Measurements from ENCODE around the gene LIPT2. TPM values are rescaled to one million over a fixed set of nuclear protein-coding genes. Genes with fewer than 3 reads are reported as not detected.

The LIPT2 gene
- total RNA-seq, 6 experiments from 2014 or later, result 0.63 to 2.0 (median 1.3) TPM

DNA sequence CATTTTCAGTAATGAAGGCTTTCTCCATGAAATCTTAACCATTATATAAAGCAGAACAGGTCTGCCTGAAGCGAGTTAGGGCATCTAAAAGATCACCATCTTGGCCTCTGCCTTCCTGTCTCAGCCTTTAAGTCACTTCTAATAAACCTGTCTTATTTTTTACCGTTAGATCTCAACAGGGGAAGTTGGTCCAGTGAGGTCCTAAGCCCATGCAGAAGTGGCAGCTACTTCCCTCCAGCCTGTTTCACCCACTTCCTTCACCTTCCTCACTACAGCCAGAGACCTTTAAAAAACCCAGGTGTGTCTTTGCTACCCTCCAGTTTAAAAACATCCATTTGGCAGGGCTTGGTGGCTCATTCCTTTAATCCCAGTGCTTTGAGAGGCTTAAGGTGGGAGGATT, 14.1 kb upstream of the LIPT2 start:
- Mint-ChIP-seq H3K9me3 (0 out of 2 replicates have a peak, but pooled peaks cover 4% of the 10 kb centered on the region), H3K36me3 (ENCODE audit: low read depth) (no peaks in the 10 kb centered on the region), H3K4me3 (no peak overlapping the region), H3K27ac (no peak overlapping the region), H3K27me3 (ENCODE audit: insufficient read depth) (peaks cover 22% of the 10 kb centered on the region), H3K4me1 (ENCODE audit: low read depth) (peaks cover 8% of the 10 kb centered on the region)
- TF ChIP-seq, protein P1, sequence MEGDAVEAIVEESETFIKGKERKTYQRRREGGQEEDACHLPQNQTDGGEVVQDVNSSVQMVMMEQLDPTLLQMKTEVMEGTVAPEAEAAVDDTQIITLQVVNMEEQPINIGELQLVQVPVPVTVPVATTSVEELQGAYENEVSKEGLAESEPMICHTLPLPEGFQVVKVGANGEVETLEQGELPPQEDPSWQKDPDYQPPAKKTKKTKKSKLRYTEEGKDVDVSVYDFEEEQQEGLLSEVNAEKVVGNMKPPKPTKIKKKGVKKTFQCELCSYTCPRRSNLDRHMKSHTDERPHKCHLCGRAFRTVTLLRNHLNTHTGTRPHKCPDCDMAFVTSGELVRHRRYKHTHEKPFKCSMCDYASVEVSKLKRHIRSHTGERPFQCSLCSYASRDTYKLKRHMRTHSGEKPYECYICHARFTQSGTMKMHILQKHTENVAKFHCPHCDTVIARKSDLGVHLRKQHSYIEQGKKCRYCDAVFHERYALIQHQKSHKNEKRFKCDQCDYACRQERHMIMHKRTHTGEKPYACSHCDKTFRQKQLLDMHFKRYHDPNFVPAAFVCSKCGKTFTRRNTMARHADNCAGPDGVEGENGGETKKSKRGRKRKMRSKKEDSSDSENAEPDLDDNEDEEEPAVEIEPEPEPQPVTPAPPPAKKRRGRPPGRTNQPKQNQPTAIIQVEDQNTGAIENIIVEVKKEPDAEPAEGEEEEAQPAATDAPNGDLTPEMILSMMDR (IDR thresholded peaks at IDR 0.05), result no peak
- DNase-seq, result no peak

DNA sequence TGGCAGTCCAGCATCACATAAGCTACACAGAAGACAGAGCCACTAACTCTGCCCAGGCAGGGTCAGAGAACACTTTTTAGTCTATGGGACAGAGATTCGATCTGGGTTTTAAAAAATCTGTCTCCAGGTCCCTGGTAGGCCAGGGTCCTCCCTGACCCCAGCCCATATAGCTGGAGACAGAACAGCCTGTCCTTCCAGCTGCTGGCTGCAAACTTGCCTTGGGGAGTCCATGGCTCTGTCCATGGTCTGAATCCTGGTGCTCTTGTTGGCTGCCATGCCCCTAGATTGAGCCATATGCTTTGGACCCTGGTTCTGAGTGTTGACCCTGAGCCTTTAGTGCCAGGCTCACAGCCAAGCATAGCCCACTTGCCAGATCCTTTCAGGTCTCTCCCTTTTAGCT, 13.3 kb upstream of the LIPT2 start:
- no peak overlapping the region for H3K4me3 Mint-ChIP-seq
- peaks cover 8% of the 10 kb centered on the region for H3K4me1 Mint-ChIP-seq (ENCODE audit: low read depth)
- no peaks in the 10 kb centered on the region for H3K36me3 Mint-ChIP-seq (ENCODE audit: low read depth)
- DNase-seq, result no peak
- H3K27me3 Mint-ChIP-seq (ENCODE audit: insufficient read depth), result peaks cover 19% of the 10 kb centered on the region
- TF ChIP-seq, protein P1 (IDR thresholded peaks at IDR 0.05), result no peak
- H3K27ac Mint-ChIP-seq, result no peak overlapping the region
- 0 out of 2 replicates have a peak, but pooled peaks cover 7% of the 10 kb centered on the region for H3K9me3 Mint-ChIP-seq

DNA sequence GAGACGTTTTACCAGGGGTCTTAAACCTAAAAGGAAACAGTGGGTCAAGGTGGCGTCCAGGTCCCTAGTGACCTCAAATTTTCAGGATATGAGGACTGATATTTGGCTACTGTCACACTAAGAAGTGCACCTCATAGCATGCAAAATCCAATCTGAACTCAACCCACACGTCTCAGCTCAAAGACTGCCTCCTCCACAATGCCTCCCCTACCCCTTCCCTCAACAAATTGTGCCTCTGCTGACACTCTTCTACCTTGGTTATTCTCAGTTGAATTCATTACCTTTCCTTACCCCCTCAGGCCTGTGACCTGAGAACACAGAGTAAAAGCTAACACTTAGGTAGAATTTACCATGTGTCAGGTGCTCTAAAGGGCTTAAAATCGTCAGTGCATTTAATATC, 12.4 kb upstream of the LIPT2 start:
- no peak for DNase-seq

DNA sequence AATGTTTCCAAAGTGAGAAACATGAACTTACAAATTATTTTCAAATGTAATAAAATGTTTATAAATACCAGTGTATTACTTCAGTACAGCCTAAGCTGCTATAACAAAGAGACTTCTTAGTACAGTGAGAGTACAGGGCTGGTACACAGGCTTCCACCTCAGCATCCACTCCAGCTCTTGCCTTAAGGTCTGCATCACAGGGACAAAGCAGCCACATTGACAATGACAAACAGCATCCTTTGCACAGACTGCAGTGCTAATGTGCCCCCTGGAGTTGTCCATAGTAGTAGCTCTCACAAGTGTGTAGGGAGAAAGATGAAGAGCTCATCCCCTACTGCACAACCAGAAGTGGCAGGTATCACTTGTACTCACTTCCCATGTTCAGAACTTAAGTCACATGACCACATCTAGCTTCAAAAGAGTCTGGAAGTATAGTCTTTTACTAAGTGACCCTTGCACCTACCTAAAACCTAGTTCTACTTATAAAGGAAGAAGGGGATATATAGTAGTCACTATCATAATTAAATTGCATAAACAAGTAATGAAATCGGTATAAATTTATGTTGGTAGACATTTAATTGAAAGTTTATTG, 10.7 kb upstream of the LIPT2 start:
- H3K4me3 Mint-ChIP-seq, result no peak overlapping the region
- TF ChIP-seq, protein P1 (IDR thresholded peaks at IDR 0.05), result no peak
- DNase-seq, result no peak

More for the DNA sequence above, 12.4 kb upstream of the LIPT2 start:
- Mint-ChIP-seq H3K9me3 (0 out of 2 replicates have a peak, but pooled peaks cover 7% of the 10 kb centered on the region), H3K4me1 (ENCODE audit: low read depth) (peaks cover 8% of the 10 kb centered on the region), H3K27me3 (ENCODE audit: insufficient read depth) (peaks cover 13% of the 10 kb centered on the region), H3K27ac (no peak overlapping the region), H3K4me3 (no peak overlapping the region), H3K36me3 (ENCODE audit: low read depth) (no peaks in the 10 kb centered on the region)
- TF ChIP-seq, protein P1 (IDR thresholded peaks at IDR 0.05), result no peak

DNA sequence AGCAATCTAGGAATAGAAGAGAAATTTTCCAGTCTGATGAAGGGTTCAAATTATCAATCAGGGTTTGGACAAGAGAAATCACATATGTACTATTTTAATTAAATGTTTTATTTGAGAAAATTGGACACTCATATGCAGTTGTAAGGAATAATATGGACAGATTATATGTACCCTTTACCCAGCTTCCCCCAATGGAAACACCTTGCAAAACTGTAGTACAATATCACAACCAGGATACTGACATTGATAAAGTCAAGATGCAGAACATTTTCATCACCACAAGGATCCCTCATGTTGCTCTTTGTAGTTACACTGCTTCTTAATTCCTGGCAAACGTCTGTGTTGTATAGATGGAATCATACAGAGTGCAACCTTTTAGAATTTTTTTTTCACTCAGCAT, 1.4 kb upstream of the LIPT2 start:
- H3K36me3 Mint-ChIP-seq (ENCODE audit: low read depth), result no peaks in the 10 kb centered on the region
- TF ChIP-seq, protein P1 (IDR thresholded peaks at IDR 0.05), result no peak
- DNase-seq, result no peak
- peaks cover 18% of the 10 kb centered on the region for H3K4me1 Mint-ChIP-seq (ENCODE audit: low read depth)
- H3K27me3 Mint-ChIP-seq (ENCODE audit: insufficient read depth), result peaks cover 1% of the 10 kb centered on the region; the same call in 1 of the 2 replicates
- no peak overlapping the region for H3K4me3 Mint-ChIP-seq
- no peaks in the 10 kb centered on the region for H3K9me3 Mint-ChIP-seq
- H3K27ac Mint-ChIP-seq, result no peak overlapping the region

More for the DNA sequence above, 10.7 kb upstream of the LIPT2 start:
- peaks cover 13% of the 10 kb centered on the region for H3K27me3 Mint-ChIP-seq (ENCODE audit: insufficient read depth)
- peaks cover 8% of the 10 kb centered on the region for H3K4me1 Mint-ChIP-seq (ENCODE audit: low read depth)
- H3K9me3 Mint-ChIP-seq, result 0 out of 2 replicates have a peak, but pooled peaks cover 7% of the 10 kb centered on the region
- no peak overlapping the region for H3K27ac Mint-ChIP-seq
- H3K36me3 Mint-ChIP-seq (ENCODE audit: low read depth), result no peaks in the 10 kb centered on the region
